DMS53 (cell line): ENCODE results near the gene SHPK.
"Not testable (repeated sequence)": the region's sequence is repeated elsewhere in the genome, so short reads cannot be mapped to it uniquely, and the experiment has no call there.

Source experiments
- DNase-seq: peaks from one replicate; lab custom pipeline; 2025; lab: John Stamatoyannopoulos, UW

Gene SHPK

GRCh38 chr17:3590231-3590630 is 45.8 kb downstream of the SHPK start:
- no peak for DNase-seq

DNA sequence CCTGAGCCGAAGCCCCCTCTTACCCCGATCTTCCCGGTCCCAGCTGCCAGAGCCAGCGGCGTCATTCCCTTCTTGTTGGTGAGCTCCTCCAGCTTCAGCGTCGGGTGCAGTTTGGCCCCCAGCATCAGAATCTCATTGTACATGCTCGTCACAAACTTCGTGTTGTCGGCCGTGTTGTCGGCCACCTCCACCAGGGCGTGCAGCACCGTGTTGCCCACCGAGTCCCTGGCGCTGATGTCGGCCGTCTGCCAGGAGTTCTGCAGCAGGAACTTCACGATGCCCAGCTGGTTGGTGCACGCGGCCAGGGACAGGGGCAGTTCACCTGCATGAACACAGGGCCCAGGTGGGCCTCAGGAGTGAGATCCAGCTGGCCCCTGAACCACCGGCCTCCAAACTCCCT is 46.3 kb downstream of the SHPK start:
- no peak for DNase-seq

GRCh38 chr17:3585826-3586225 is 50.2 kb downstream of the SHPK start:
- DNase-seq = no peak

DNA sequence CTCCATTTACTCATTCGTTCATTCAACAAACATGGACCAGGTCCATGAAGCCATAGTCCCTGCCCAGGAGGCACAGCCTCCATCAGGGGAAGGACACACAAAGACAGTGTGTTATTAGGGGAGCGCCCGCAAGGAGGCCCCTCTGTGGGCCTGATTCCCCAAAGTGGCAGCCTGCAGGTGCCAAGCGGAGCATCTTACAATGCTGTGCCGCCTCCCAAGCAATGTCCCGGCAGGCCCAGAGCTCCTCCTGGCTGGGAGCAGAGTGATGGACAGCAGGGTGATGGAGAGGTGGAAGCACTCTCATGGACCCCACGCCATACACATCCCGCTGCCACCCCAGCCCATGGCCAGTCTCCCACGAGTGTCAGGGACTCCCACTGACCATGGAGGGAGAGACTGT is 52.6 kb downstream of the SHPK start:
- no peak for DNase-seq

GRCh38 chr17:3582915-3583314 is 53.1 kb downstream of the SHPK start:
- no peak for DNase-seq

DNA sequence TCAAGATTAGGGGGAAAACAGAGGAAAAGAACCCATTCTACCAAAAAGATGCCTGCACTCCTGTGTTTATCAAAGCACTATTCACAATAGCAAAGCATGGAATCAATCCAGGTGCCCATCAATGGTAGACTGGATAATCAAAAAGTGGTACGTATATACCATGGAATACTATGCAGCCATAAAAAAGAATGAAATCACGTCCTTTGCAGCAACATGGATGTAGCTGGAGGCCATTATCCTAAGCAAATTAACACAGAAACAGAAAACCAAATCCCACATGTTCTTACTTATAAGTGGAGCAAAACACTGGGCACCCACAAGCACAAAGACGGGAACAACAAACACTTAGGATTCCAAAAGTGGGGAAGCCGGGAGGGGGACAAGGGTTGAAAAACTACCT is 57.4 kb downstream of the SHPK start:
- DNase-seq = not testable (repeated sequence)

- DNase-seq = no peak
Measured at GRCh38 chr17:3576970-3577369, 59.1 kb downstream of the SHPK start.

DNA sequence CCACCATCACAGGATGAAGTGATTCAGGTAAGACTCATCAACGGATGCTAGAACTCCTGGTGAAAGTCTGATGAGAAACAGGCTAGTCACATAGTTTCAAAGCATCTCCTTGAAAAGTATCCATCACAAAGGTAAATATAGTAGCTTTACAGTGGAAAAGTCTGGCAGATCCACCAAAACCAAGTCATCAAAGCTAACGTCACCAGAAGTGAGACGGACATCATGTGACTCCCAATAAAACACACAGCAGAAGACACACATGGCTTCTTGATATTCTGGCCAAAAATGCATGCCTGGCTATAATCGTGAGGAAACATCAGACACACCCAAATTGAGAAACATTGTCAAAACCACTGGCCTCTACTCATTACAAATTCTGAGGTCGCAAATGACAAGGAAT is 60.5 kb downstream of the SHPK start:
- no peak for DNase-seq

DNA sequence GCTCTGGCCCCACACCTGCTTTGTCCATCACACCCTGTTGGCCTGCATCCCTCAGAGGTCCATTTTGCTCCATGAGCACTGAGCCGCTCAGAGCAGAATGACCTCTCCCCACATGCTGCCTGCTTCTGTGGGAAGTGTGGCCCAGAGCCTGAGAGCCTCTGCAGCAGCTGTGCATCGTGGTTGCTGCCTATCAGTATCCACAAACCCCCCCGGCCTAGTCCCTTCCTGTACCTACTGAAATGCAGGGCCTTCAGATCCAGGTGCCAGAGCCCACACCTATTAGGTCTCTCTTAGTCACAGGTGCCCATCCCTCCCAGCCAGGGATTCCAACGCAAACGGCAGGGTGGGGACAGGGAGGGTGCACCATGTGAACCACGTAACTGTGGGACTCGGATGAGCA is 61.8 kb downstream of the SHPK start:
- DNase-seq = no peak

- DNase-seq = no peak
Measured at GRCh38 chr17:3573246-3574100, 62.6 kb downstream of the SHPK start.

DNA sequence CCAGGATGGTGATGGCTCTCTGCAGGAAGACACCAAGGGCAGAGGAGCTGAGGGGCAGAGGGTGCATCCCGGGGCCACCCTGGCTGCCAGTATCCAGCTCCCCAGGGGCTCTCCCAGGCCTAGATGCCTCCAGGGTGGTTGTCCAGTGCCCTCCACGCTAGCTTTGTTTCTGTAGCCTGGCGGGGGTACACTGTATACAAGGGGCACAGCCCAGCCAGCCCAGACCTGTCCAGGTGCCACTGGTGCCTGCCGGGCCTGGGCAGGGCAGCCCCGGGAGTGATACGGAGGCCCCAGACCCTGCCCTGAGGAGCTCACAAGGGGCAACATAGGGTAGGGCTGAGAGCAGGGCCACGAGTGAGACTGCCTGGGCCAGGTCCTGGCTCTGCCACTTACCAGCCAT is 63.8 kb downstream of the SHPK start:
- no peak for DNase-seq

DNA sequence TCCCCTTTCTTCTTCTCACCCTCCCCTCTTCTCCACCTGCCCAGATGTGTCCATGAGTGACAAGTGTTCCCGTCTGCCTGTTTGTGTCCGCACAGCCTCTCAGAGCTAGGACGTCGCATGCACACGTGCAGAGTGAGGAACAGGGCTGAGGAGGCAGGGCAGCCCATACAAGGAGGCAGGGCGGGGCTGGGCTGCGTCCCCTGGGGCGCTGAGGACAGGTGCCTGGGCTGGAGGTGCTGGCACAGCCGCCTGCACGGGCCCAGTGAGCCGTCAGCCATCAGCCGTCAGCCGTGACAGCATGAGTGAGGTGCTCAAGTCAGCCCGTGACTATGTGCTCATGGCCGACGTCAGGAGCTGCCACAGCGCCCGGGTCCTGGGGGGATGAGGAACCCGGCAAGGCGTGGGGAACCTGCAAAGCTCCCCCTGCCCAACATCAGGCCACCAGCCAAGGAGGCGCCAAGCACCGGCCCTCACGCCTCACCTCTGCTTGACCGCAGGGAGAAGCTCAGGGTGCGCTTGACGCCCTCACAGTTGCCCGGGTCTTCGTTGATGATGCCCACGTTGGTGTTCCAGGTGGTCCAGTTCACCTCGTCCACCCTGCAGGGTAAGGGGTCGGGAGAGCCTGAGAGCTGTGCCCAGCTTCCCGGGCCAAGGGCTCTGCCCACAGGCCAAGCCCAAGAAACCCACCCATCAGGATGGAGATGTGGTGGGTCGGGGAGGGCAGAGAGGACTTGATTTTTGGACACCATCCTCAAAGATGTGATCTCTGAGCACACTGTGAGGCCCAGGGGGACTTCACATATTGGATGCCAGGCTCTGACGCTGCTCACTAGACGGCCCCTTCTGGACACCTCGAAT is 64.8 kb downstream of the SHPK start:
- no peak for DNase-seq

GRCh38 chr17:3569534-3570137 is 66.4 kb downstream of the SHPK start:
- no peak for DNase-seq

- DNase-seq = no peak
Measured at GRCh38 chr17:3566551-3566950, 69.5 kb downstream of the SHPK start.

- no peak for DNase-seq
Measured at GRCh38 chr17:3565143-3565542, 70.9 kb downstream of the SHPK start.

- DNase-seq = not testable (repeated sequence)
Measured at GRCh38 chr17:3564241-3564640, 71.8 kb downstream of the SHPK start.

DNA sequence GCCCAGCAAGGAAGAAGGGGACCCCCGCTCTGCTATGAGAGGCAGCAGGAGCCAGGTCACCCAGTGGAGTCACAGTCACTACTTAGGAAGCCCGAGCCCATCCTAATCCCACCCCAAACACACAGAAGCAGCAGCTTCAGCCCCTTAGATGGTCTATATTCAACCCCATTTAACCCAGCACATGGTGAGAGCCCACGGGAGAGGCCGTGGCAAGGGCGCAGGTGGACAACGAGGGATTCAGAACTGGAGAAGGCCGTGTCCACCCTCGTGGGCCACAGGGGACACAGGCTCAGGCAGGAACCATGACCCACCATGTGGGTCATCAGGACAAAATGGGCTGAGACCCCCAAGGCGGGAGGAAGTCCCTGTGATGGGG is 76.8 kb downstream of the SHPK start:
- no peak for DNase-seq

GRCh38 chr17:3558603-3559269 is 77.3 kb downstream of the SHPK start:
- DNase-seq = peak; percentile 99
